BLaER1 treated with 17β-estradiol and CSF1 and Interleukin-3, amounts not matched to agents 10 nM and 100 nM (cell line): ENCODE data around the gene PSMD1.
"Not testable (repeated sequence)": the region's sequence is repeated elsewhere in the genome, so short reads cannot be mapped to it uniquely, and the experiment has no call there.

ENCODE experiments used
- H3K27ac ChIP-seq, 11 experiments: shearing (Covaris generic); formaldehyde crosslinking; 2 replicates each; pipeline ENCODE4 v1.8.1; 2022
- H3K27me3 ChIP-seq, 11 experiments: shearing (Covaris generic); formaldehyde crosslinking; 2 replicates each; pipeline ENCODE4 v1.8.1; 2022
- H3K36me3 ChIP-seq, 11 experiments: shearing (Covaris generic); formaldehyde crosslinking; 2 replicates each; pipeline ENCODE4 v1.8.1; 2022
- H3K4me1 ChIP-seq, 10 experiments: shearing (Covaris generic); formaldehyde crosslinking; 2 replicates each; pipeline ENCODE4 v1.8.1; 2022
- H3K4me2 ChIP-seq, 11 experiments: shearing (Covaris generic); formaldehyde crosslinking; 2 replicates each; pipeline ENCODE4 v1.8.1; 2022
- H3K4me3 ChIP-seq, 10 experiments: shearing (Covaris generic); formaldehyde crosslinking; 2 replicates each; pipeline ENCODE4 v1.8.1; 2022
- H3K9ac ChIP-seq, 11 experiments: shearing (Covaris generic); formaldehyde crosslinking; 2 replicates each; pipeline ENCODE4 v1.8.1; 2022
- H3K9me3 ChIP-seq, 11 experiments: shearing (Covaris generic); formaldehyde crosslinking; replicated peaks in 1 of 11; 2 replicates each; pipeline ENCODE4 v1.8.1; 2022
- H4K20me1 ChIP-seq, 11 experiments: shearing (Covaris generic); formaldehyde crosslinking; 2 replicates each; pipeline ENCODE4 v1.8.1; 2022
- Cebpa-rat ChIP-seq, 11 experiments: shearing (Covaris generic); IDR thresholded peaks; 2 replicates each; pipeline ENCODE4 v1.8.1; 2022

The PSMD1 gene

DNA sequence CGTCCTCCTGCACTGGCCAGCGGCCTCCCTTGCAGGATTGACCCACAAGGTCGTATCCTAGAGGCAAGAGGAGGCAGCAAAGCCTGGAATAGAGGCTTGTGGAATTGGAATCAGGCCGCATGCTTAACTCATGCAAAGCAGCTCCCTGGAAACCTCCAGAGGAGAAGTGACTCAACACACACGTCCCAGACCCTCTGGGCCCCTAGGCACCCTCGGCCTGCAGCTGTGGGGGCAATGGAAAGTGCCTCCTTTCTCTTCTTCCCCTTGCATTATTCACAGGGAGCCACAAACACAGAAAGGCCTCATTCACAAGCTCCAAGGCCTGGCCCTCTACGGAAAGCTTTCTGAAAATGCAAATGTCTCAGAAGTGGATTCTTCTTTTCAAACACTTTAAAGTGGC lies 41.2 kb upstream of the PSMD1 start:
- Histone ChIP-seq H3K4me1 (no peaks in the 10 kb centered on the region), H3K9ac (no peak overlapping the region), H3K27me3 (no peaks in the 10 kb centered on the region), H3K9me3 (no peaks in the 10 kb centered on the region), H3K36me3 (no peaks in the 10 kb centered on the region), H3K4me3 (no peak overlapping the region), H3K4me2 (no peak overlapping the region), H4K20me1 (no peaks in the 10 kb centered on the region), H3K27ac (no peak overlapping the region)
- TF ChIP-seq Cebpa-rat (IDR thresholded peaks at IDR 0.05): no peak

DNA sequence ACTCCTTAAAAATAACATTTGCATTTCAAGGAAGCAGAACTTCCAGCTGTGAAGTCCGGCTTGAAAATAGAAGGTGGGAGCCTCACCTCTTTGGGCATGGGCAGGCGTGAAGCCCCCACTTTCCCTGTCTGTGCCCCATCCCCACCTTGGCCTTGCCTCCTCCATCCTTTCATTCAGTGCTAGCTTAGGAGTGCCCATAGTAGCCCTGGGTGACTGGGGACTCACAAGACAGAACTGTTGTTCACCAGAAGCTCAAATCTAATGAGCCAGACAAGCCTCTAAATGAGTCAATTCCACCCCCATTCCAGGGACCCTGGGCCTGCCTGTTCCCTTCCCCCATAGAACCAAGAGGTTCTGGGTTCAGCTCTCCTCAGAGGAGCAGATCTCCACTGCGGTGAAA lies 40.7 kb upstream of the PSMD1 start:
- Histone ChIP-seq H3K27ac (no peak overlapping the region), H3K4me3 (no peak overlapping the region), H3K4me2 (no peak overlapping the region), H3K27me3 (no peaks in the 10 kb centered on the region), H3K4me1 (no peaks in the 10 kb centered on the region), H3K9me3 (no peaks in the 10 kb centered on the region), H3K9ac (no peak overlapping the region), H3K36me3 (no peaks in the 10 kb centered on the region), H4K20me1 (no peaks in the 10 kb centered on the region)
- no peak for TF ChIP-seq Cebpa-rat (IDR thresholded peaks at IDR 0.05)

- no peak overlapping the region for H3K4me3 ChIP-seq
- H3K4me1 ChIP-seq: no peaks in the 10 kb centered on the region
- no peaks in the 10 kb centered on the region for H4K20me1 ChIP-seq
- no peaks in the 10 kb centered on the region for H3K27me3 ChIP-seq
- no peak overlapping the region for H3K27ac ChIP-seq
- H3K4me2 ChIP-seq: no peak overlapping the region
- no peak overlapping the region for H3K9ac ChIP-seq
- H3K36me3 ChIP-seq: no peaks in the 10 kb centered on the region
- H3K9me3 ChIP-seq: no peaks in the 10 kb centered on the region
- TF ChIP-seq Cebpa-rat (IDR thresholded peaks at IDR 0.05): no peak
These were observed 40.0 kb upstream of the PSMD1 start for GRCh38 chr2:231016566-231017230.

GRCh38 chr2:231017231-231017598 lies 39.5 kb upstream of the PSMD1 start:
- Histone ChIP-seq H4K20me1 (no peaks in the 10 kb centered on the region), H3K36me3 (no peaks in the 10 kb centered on the region), H3K27ac (no peak overlapping the region), H3K4me3 (no peak overlapping the region), H3K9ac (no peak overlapping the region), H3K27me3 (no peaks in the 10 kb centered on the region), H3K9me3 (no peaks in the 10 kb centered on the region), H3K4me2 (no peak overlapping the region), H3K4me1 (no peaks in the 10 kb centered on the region)
- no peak for TF ChIP-seq Cebpa-rat (IDR thresholded peaks at IDR 0.05)

GRCh38 chr2:231018184-231018583 lies 38.5 kb upstream of the PSMD1 start:
- TF ChIP-seq Cebpa-rat (IDR thresholded peaks at IDR 0.05): no peak
- no peak overlapping the region for H3K27ac ChIP-seq
- no peaks in the 10 kb centered on the region for H4K20me1 ChIP-seq

GRCh38 chr2:231025059-231025458 lies 31.6 kb upstream of the PSMD1 start:
- H3K4me2 ChIP-seq, H3K27ac ChIP-seq, H3K4me3 ChIP-seq, H4K20me1 ChIP-seq, H3K27me3 ChIP-seq, H3K9ac ChIP-seq, H3K4me1 ChIP-seq, H3K9me3 ChIP-seq, H3K36me3 ChIP-seq: not testable (repeated sequence)

More at GRCh38 chr2:231018184-231018583, 38.5 kb upstream of the PSMD1 start:
- Histone ChIP-seq H3K9ac (no peak overlapping the region), H3K4me1 (no peaks in the 10 kb centered on the region), H3K9me3 (no peaks in the 10 kb centered on the region), H3K27me3 (no peaks in the 10 kb centered on the region), H3K36me3 (no peaks in the 10 kb centered on the region), H3K4me2 (no peak overlapping the region), H3K4me3 (no peak overlapping the region)

GRCh38 chr2:231028889-231029288 lies 27.8 kb upstream of the PSMD1 start:
- Histone ChIP-seq H3K4me1 (no peaks in the 10 kb centered on the region), H3K27ac (no peak overlapping the region), H3K27me3 (peaks cover 0 to 4% (median 0%) of the 10 kb centered on the region in 11 experiments; a peak in 1 of 22 replicates), H3K4me2 (no peak overlapping the region), H3K36me3 (no peaks in the 10 kb centered on the region), H3K4me3 (no peak overlapping the region), H3K9me3 (peaks cover 0 to 4% (median 0%) of the 10 kb centered on the region in 11 experiments; a peak in 1 of 22 replicates), H3K9ac (no peak overlapping the region), H4K20me1 (no peaks in the 10 kb centered on the region)
- no peak for TF ChIP-seq Cebpa-rat (IDR thresholded peaks at IDR 0.05)

DNA sequence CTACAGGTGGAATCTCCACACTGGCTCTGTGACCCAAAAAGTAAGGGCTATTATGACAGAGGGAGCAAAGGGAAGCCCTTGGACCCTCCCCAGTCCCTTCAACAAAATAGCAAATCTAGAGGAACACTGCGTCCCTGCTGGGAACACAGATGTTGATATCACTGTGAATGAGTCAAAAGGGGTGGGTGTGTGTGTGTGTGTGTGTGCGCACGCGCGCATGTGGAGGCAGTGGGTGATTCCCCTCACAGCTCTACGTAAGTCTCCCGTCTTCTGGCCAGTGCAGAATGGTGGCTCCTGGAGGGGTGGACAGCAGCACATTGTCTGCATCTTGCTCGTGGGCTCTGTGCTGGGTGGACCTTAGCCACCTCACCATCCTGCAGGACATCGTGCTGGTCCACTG lies 27.1 kb upstream of the PSMD1 start:
- Histone ChIP-seq H3K9ac (no peak overlapping the region), H3K4me3 (no peak overlapping the region), H3K36me3 (no peaks in the 10 kb centered on the region), H3K4me1 (0 out of 20 replicates have a peak, but pooled peaks cover 0 to 4% (median 0%) of the 10 kb centered on the region in 10 experiments), H3K4me2 (no peak overlapping the region), H3K9me3 (peaks cover 0 to 4% (median 0%) of the 10 kb centered on the region in 11 experiments; a peak in 1 of 22 replicates), H3K27me3 (peaks cover 0 to 10% (median 0%) of the 10 kb centered on the region in 11 experiments; a peak in 2 of 22 replicates), H3K27ac (no peak overlapping the region), H4K20me1 (no peaks in the 10 kb centered on the region)
- no peak for TF ChIP-seq Cebpa-rat (IDR thresholded peaks at IDR 0.05)

DNA sequence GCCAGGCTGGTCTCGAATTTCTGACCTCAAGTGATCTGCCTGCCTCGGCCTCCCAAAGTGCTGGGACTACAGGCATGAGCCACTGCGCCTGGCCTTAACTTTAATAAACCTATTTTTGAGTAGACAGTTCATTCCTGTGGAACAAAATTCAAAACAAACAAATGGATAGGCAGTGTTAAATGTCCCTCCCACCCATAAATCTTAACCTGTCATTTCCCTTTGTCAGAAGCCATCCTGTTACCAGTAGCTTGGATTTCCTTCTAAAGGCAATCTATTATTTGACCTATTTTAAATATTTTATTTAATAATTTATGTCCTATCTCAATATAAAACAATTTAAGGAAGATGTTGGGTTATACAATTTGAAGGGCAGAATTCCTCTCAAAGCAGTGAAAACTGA lies 25.9 kb upstream of the PSMD1 start:
- Histone ChIP-seq H3K9me3 (peaks cover 0 to 4% (median 0%) of the 10 kb centered on the region in 11 experiments; a peak in 1 of 22 replicates), H3K9ac (no peak overlapping the region), H3K36me3 (no peaks in the 10 kb centered on the region), H3K27me3 (peaks cover 4 to 22% (median 10%) of the 10 kb centered on the region in 11 experiments), H4K20me1 (no peaks in the 10 kb centered on the region), H3K4me1 (0 out of 20 replicates have a peak, but pooled peaks cover 0 to 7% (median 0%) of the 10 kb centered on the region in 10 experiments), H3K27ac (no peak overlapping the region), H3K4me2 (no peak overlapping the region), H3K4me3 (no peak overlapping the region)
- TF ChIP-seq Cebpa-rat (IDR thresholded peaks at IDR 0.05): no peak

- Histone ChIP-seq H3K27me3 (peaks cover 23 to 41% (median 30%) of the 10 kb centered on the region in 11 experiments), H3K9me3 (peaks cover 0 to 4% (median 0%) of the 10 kb centered on the region in 11 experiments; a peak in 1 of 22 replicates), H3K27ac (no peak overlapping the region), H3K4me3 (no peak overlapping the region), H3K9ac (no peak overlapping the region), H3K4me2 (no peak overlapping the region), H4K20me1 (peaks cover 0 to 5% (median 0%) of the 10 kb centered on the region in 11 experiments; a peak in 1 of 22 replicates), H3K36me3 (no peaks in the 10 kb centered on the region), H3K4me1 (peaks cover 0 to 7% (median 0%) of the 10 kb centered on the region in 10 experiments; a peak in 5 of 20 replicates)
- no peak for TF ChIP-seq Cebpa-rat (IDR thresholded peaks at IDR 0.05)
These were observed 24.0 kb upstream of the PSMD1 start for GRCh38 chr2:231032575-231033140.
